ENCODE data around the gene SLC26A4. TPM values are rescaled to one million over a fixed set of nuclear protein-coding genes. Genes with fewer than 3 reads are reported as not detected.

The SLC26A4 gene
- total and polyA plus RNA-seq, 10 of the 15 experiments (the other 5 are each of a cell fraction or from before 2014, with no cell fraction given): 0.01 to 0.18 (median 0.08) TPM; not detected in 5

DNA sequence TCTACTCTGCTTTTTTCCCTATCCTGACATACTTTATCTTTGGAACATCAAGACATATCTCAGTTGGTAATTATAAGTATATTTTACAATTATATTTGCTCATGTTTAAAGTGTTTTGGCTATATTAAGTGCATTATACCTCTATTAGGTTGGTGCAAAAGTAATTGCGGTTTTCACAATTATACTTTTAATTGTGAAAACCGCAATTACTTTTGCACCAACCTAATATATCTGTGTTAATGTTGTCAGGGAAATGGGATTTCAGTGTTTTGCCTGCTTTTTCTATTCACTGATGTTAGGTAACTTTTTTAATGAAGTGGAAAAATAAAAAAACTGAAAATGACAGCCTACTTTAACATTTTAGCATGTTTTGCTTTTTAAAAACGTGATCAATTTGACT lies 11.6 kb downstream of the SLC26A4 start:
- SMC1A ChIA-PET (ENCODE audit: uncharacterized antibody, unreplicated experiment): no interaction called here
- Histone ChIP-seq H3K36me3 (ENCODE audit: control insufficient read depth in 2 of 2, insufficient read depth in 2 of 2, low read length in 1 of 2) (no peaks in the 10 kb centered on the region), H3K4me2 (ENCODE audit: control insufficient read depth, insufficient read depth) (no peak overlapping the region), H3K9ac (ENCODE audit: control insufficient read depth, insufficient read depth, low read length) (no peak overlapping the region), H2AFZ (ENCODE audit: control insufficient read depth, low read depth, low read length) (no peak overlapping the region), H4K20me1 (ENCODE audit: control insufficient read depth, insufficient read depth) (no peaks in the 10 kb centered on the region), H3K79me2 (ENCODE audit: control insufficient read depth, insufficient read depth, low read length) (no peaks in the 10 kb centered on the region), H3K9me3 (replicated peaks; ENCODE audit: control insufficient read depth, insufficient read depth, low read length) (no peaks in the 10 kb centered on the region), H3K27ac (ENCODE audit: control insufficient read depth, insufficient read depth) (no peak overlapping the region), H3K4me1 (ENCODE audit: control insufficient read depth, insufficient read depth, low read length) (peaks cover 6% of the 10 kb centered on the region; the same call in 1 of the 2 replicates), H3K4me3 (no peak overlapping the region), H3K27me3 (replicated peaks in 1 of 2; ENCODE audit: control insufficient read depth in 2 of 2, insufficient read depth in 2 of 2, low read length in 1 of 2) (no peaks in the 10 kb centered on the region; a peak in 2 of 4 replicates)
- no TSS peak for BruUV-seq (replicated peaks)
- no peak for FAIRE-seq
- 60% methylated on average over 3 of the region's 3 CpGs for WGBS (ENCODE audit: insufficient coverage, insufficient replicate concordance, low lambda C conversion rate, missing lambda C conversion rate)
- no peak for ATAC-seq
- DNase-seq (ENCODE audit: low read depth, low spot score): no peak
- in situ Hi-C loops (cut with MboI): no loop called here
- intact Hi-C loops (cut with micrococcal nuclease; ENCODE audit: unreplicated experiment): no loop called here
- RAD21 ChIA-PET (ENCODE audit: unreplicated experiment): no interaction called here
- POLR2A ChIA-PET: no interaction called here
- TF ChIP-seq MYB (IDR thresholded peaks at IDR 0.05; ENCODE audit: borderline replicate concordance, low read depth, low read length) (no peak), NFIC (IDR thresholded peaks at IDR 0.05; ENCODE audit: low read depth, low read length) (no peak), SP1 (IDR thresholded peaks at IDR 0.05; ENCODE audit: low read depth, low read length) (no peak), NRF1 (conservative IDR thresholded peaks at IDR 0.05; ENCODE audit: low read depth, low read length) (no peak), RUNX3 (IDR thresholded peaks at IDR 0.05; ENCODE audit: low read length) (no peak), CREM (IDR thresholded peaks at IDR 0.05; ENCODE audit: low read depth) (no peak), BRCA1 (IDR thresholded peaks at IDR 0.05; ENCODE audit: low read depth, low read length) (no peak), NR2F1 (conservative IDR thresholded peaks at IDR 0.05) (no peak), HDAC6 (IDR thresholded peaks at IDR 0.05; ENCODE audit: unreplicated experiment) (no peak), SMC3 (IDR thresholded peaks at IDR 0.05; ENCODE audit: borderline replicate concordance, low read length) (no peak), CUX1 (IDR thresholded peaks at IDR 0.05; ENCODE audit: insufficient replicate concordance, low read depth, low read length) (no peak), RAD51 (IDR thresholded peaks at IDR 0.05) (no peak)
- TF ChIP-seq, protein P1, sequence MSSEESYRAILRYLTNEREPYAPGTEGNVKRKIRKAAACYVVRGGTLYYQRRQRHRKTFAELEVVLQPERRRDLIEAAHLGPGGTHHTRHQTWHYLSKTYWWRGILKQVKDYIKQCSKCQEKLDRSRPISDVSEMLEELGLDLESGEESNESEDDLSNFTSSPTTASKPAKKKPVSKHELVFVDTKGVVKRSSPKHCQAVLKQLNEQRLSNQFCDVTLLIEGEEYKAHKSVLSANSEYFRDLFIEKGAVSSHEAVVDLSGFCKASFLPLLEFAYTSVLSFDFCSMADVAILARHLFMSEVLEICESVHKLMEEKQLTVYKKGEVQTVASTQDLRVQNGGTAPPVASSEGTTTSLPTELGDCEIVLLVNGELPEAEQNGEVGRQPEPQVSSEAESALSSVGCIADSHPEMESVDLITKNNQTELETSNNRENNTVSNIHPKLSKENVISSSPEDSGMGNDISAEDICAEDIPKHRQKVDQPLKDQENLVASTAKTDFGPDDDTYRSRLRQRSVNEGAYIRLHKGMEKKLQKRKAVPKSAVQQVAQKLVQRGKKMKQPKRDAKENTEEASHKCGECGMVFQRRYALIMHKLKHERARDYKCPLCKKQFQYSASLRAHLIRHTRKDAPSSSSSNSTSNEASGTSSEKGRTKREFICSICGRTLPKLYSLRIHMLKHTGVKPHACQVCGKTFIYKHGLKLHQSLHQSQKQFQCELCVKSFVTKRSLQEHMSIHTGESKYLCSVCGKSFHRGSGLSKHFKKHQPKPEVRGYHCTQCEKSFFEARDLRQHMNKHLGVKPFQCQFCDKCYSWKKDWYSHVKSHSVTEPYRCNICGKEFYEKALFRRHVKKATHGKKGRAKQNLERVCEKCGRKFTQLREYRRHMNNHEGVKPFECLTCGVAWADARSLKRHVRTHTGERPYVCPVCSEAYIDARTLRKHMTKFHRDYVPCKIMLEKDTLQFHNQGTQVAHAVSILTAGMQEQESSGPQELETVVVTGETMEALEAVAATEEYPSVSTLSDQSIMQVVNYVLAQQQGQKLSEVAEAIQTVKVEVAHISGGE (CRISPR knock-in tag; IDR thresholded peaks at IDR 0.05): no peak
- TF ChIP-seq, protein P2, sequence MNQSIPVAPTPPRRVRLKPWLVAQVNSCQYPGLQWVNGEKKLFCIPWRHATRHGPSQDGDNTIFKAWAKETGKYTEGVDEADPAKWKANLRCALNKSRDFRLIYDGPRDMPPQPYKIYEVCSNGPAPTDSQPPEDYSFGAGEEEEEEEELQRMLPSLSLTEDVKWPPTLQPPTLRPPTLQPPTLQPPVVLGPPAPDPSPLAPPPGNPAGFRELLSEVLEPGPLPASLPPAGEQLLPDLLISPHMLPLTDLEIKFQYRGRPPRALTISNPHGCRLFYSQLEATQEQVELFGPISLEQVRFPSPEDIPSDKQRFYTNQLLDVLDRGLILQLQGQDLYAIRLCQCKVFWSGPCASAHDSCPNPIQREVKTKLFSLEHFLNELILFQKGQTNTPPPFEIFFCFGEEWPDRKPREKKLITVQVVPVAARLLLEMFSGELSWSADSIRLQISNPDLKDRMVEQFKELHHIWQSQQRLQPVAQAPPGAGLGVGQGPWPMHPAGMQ (IDR thresholded peaks at IDR 0.05; ENCODE audit: borderline replicate concordance): no peak
- TF ChIP-seq, protein P3, sequence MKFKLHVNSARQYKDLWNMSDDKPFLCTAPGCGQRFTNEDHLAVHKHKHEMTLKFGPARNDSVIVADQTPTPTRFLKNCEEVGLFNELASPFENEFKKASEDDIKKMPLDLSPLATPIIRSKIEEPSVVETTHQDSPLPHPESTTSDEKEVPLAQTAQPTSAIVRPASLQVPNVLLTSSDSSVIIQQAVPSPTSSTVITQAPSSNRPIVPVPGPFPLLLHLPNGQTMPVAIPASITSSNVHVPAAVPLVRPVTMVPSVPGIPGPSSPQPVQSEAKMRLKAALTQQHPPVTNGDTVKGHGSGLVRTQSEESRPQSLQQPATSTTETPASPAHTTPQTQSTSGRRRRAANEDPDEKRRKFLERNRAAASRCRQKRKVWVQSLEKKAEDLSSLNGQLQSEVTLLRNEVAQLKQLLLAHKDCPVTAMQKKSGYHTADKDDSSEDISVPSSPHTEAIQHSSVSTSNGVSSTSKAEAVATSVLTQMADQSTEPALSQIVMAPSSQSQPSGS (IDR thresholded peaks at IDR 0.05; ENCODE audit: low read length): no peak
- CTCF ChIA-PET: no interaction called here
